GM08714 (cell line): ENCODE measurements around the gene ING5.
"Not testable (repeated sequence)": the region's sequence is repeated elsewhere in the genome, so short reads cannot be mapped to it uniquely, and the experiment has no call there.

Experiments used
- H3K4me3 ChIP-seq: fragments of 200-500 bp; sonication (Bioruptor generic); 2 replicates; pipeline ENCODE4 v1.5.1; 2014; ENCODE audit warnings: mild to moderate bottlenecking, low read length, inconsistent platforms
- ZNF274 ChIP-seq: IDR thresholded peaks from 2 replicates; pipeline ENCODE4 v1.6.1; 2012; ENCODE audit warnings: mild to moderate bottlenecking, low read depth, low read length

The ING5 gene

DNA sequence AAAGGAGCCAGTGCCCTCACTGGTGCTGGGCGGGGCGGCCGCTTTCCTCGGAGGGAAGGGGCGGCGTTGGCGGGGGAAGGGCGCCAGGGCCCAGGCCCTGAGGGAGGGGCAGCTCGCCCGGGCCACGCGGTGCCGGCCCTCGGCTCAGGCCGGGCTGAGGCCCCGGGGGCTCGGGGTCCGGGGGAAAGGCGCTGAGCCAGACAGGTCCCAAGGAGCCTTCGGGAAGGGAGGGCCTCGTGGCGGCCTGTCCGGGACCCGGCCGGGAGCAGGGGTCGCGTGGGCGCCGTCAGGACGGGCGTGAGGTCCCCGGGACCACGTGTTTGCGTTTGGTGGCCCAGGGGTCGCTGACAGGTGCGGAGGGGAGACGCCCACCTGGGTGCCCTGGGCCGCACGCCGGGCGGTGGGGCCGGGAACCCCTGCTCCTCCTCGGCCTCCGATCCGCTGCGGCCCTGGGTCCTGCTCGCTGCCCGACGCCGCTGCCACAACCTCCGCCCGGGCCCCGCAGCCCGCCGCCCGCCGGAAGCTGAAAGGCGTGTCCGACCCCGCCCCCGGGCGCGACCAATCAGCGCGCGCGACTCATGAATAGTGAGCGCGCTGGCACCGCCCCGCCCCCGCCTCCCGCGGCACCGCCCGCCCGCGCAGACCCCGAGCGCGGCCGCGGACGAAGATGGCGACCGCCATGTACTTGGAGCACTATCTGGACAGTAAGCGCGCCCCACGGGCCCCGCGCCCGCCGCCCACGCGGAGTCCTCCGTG, at the start of gene ING5:
ING5 (plus strand) TSS at position 641 of the 756 bp plus-strand sequence; CDS start at position 668, 27 bp downstream.
- H3K4me3 ChIP-seq, result peak within 1 kb of the TSS; percentile 89; the same call in 1 of the 2 replicates
- no peak for TF ChIP-seq ZNF274

DNA sequence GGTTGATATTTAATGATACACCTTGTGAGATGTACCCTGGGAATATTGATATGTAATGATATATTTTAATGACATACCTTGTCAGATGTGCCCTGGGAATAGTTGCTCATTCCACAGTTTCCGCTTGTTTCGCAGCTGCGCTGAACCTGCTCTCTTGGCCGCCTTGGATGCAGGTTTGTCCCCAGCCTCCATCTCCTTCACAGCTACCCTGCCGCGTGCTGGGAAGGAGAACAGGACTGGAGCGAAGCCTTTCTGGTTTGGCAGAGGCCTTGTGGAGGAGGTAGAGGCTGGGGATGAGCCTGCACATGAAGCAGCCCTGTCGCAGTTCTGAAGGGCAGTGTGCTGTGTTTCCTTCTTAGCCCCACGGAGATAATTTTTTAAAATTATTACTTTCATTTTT, 49.7 kb upstream of the ING5 start:
- no peak for TF ChIP-seq ZNF274
- H3K4me3 ChIP-seq, result no peak overlapping the region

DNA sequence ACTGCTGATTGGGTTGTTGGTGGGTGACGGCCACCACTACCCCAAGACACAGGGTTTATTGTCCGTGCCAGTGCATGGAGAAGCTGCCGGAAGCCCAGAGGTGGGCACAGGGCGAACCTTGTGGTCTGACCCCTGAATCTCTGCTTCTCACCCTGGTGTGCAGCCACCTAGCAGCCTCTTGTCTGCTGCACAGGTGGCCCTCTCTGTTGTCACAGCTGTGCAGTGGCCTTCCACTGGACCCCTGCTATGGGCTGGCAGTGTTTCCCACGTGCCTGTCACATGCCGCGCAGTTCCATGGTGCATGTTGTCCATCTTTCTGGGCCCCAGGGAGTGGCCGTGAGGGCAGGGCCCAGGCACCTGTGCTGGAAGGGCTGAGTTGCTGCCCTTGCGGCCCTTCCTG, 49.1 kb upstream of the ING5 start:
- TF ChIP-seq ZNF274, result no peak
- H3K4me3 ChIP-seq, result no peak overlapping the region

DNA sequence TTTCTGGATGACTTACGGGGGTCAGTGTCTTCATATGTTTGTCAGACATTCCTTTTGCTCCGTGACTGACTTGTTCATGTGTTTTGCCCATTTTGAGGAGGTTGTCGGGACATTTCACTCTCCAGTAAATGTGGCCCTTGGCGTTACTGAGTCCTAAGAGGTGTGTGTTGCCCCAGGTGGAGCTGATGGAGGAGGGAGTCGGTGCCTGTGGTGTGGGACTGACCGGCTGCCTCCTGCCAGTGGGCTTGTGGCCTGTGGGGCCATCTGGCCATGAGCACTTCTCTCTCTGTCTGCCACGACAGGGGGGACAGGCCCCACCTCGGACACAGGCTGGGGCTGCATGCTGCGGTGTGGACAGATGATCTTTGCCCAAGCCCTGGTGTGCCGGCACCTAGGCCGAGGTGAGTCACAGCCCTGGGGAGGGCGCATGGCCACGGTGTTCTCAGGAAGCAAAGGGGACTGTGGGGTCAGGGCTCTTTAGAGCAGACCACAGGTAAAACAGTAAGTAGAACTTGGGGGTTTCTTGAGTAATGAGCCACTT, 48.6 kb upstream of the ING5 start:
- no peak for TF ChIP-seq ZNF274

DNA sequence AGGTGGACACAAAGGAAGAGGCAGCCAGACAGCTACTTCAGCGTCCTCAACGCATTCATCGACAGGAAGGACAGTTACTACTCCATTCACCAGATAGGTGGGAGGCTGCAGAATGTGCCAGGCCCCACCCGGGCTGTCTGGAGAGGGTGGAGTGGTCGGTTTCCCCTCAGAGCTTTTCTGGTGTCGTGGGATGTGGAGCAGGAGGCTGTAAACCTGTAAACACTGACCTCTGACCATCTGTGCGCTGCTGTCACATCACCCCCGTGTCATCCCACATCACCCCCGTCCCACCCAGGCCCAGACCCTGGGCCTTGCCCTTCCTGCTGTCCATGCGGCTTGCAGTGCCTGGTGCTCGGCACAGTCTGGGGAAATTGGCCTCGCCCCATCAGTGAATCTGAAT, 47.3 kb upstream of the ING5 start:
- TF ChIP-seq ZNF274, result no peak
- H3K4me3 ChIP-seq, result no peak overlapping the region

More for the DNA sequence above, 48.6 kb upstream of the ING5 start:
- H3K4me3 ChIP-seq, result no peak overlapping the region

DNA sequence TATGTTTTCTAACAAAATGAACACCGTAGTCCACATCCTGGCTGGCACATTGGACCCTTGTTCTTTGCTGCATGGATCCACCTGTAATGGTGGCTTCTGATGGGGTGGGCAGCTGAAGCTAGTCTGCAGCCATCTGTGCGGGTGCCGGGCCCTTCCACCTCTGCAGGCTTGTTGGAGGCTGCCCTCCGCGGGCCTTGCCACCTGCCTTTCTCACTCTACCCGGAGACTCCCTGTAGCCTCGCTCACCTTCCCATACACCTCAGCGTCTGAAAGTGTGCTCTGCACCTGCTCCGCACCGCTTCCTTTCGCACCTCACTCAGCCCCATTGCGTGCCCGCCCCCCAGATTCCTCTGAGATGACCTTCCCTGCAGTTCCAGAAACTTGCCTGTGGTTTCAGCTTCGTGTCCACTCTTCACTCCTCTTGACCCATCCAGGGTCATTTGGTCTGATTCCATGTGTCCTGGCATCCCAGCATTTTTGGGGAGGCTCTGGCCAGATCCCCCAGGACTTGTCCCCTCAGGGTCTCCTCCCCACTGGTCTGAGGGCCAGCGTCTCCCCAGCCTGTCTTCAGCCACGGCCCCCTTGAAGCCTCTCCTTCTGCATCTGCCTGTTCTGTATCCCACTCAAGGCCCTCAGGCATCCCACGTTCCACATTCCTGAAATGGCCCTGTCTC, 46.2 kb upstream of the ING5 start:
- no peak for TF ChIP-seq ZNF274

DNA sequence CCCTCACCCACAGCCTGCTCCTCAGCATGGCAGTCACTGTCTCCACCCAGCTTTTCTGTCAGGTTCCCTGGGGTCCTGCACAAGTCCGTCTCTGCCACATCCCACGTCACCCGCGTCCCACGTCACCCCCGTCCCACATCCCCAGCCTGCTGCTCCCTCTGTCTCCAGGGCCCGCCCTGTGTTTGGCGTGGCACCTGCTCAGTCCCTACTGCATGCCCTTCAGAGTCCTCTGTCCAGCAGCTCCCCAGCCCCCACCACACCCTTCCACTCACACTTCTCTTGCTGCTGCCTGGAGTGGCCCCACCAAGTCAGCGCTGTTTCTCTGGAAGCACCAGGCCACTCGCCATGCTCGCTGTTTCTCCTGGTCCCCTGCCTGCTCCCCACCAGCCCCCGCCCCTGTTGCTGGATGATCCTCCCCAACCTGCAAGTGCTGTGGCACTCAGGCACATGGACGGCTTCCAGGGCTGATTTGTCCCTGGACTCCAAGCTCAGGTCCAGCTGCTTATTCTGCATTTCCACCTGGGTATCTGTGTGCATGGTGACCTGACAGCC, 45.6 kb upstream of the ING5 start:
- no peak for TF ChIP-seq ZNF274
- no peak overlapping the region for H3K4me3 ChIP-seq

More for the DNA sequence above, 46.2 kb upstream of the ING5 start:
- no peak overlapping the region for H3K4me3 ChIP-seq

DNA sequence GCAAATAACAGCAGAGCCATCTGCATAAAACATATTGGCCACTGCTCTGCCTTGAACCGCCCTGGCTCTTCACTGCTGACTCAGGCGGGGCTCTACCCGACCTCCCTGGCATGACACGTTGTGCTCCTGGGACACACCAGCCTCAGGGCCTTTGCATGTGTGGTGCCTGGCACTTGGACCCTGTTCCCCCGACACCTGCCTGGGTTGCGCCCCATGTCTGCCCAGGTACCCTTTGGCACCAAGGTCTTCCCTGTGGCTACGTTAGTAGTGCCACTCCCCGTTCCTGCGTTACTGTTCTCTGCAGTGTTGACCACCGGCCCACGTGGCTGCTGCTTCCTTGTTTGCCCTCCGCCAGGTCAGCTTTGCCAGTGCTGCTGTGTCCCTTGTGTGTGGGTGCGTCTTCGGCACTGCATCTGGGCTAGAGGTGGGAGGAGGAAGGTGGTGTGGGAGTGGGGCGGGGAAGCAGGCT, 44.0 kb upstream of the ING5 start:
- TF ChIP-seq ZNF274, result no peak

DNA sequence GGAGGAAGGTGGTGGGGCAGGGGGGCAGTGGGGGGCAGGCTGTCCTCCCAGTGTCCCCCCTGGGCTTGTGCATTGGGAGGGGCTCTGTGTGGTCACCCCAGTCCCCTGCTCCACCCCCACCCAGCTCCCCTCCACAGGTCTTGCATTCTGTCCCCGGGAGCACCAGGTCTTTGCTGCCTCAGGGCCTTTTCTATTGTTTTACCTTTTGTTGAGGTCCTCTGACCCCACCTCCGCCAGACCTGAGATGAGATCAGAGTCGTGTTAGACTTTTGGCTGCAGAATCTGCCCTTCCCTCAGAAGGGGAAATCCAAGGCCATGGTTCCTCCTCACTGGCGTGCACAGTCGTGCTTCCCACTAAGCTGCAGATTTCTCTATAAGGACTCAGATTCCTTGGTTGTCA, 43.5 kb upstream of the ING5 start:
- no peak overlapping the region for H3K4me3 ChIP-seq
- no peak for TF ChIP-seq ZNF274

More for the DNA sequence above, 44.0 kb upstream of the ING5 start:
- no peak overlapping the region for H3K4me3 ChIP-seq

DNA sequence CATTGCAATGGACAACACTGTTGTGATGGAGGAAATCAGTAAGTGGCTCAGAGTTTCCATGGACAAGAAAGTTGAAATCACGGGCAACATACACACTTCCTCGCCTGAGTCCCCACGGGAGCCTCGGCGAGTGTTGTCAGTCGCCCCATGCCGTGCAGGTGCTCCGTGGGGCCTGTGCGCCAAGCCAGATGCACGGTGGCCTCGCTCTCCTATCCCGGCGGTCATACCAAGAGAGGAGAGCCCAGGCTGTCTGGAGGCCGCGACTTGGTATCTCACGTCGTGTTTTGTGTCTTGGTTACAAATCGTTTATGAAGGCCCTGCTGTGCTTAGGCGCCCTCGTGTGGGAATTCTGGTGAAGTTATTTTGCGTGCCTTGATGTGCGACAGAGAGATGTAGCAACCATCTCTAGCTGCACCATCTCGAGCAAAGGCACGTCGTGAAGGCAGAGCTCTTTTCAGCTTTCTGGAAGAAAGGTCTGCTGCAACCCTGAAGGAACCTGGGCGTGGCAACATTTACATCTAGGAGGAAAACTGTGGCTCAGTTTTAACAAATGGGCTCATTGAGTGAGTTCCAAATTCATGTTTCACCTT, 42.6 kb upstream of the ING5 start:
- TF ChIP-seq ZNF274, result no peak
- no peak overlapping the region for H3K4me3 ChIP-seq

DNA sequence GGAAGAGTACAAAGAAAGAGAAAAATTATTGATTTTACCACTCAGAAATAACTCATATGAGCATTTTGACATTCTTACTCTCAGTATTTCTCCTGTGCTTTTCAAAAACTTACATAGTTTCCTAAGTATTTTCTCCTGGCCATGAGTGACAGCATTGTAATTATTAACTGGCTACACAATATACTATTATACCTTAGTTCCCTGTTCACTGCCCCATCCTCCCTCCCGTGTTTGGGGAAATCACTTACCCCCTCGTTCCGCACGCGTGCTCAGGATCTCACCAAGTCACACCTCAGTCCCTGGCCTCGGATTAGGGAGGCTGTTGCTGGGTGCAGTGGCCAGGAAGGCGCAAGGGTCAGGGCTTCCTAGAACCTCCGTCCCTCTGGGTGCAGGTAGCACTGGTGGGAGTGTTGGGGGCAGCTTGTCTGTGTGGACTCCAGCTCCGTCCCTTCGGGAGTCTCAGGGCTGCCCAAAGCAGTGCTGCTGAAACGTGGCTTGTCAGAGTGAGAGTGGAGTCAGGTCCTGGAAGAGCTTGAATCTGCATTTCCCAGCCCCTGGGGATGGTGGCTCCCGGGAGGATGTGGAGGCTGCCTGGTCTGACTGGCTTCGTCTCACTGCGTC, 41.1 kb upstream of the ING5 start:
- no peak overlapping the region for H3K4me3 ChIP-seq
- no peak for TF ChIP-seq ZNF274

DNA sequence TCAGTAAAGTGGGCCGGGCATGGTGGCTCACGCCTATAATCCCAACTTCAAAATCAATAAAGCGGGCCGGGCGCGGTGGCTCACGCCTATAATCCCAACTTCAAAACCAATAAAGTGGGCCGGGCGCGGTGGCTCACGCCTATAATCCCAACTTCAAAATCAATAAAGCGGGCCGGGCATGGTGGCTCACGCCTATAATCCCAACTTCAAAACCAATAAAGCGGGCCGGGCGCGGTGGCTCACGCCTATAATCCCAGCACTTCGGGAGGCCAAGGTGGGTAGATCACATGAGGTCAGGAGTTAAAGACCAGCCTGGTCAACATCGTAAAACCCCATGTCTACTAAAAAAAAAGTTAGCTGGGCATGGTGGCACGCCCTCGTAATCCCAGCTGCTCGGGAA, 39.1 kb upstream of the ING5 start:
- not testable (repeated sequence) for H3K4me3 ChIP-seq

DNA sequence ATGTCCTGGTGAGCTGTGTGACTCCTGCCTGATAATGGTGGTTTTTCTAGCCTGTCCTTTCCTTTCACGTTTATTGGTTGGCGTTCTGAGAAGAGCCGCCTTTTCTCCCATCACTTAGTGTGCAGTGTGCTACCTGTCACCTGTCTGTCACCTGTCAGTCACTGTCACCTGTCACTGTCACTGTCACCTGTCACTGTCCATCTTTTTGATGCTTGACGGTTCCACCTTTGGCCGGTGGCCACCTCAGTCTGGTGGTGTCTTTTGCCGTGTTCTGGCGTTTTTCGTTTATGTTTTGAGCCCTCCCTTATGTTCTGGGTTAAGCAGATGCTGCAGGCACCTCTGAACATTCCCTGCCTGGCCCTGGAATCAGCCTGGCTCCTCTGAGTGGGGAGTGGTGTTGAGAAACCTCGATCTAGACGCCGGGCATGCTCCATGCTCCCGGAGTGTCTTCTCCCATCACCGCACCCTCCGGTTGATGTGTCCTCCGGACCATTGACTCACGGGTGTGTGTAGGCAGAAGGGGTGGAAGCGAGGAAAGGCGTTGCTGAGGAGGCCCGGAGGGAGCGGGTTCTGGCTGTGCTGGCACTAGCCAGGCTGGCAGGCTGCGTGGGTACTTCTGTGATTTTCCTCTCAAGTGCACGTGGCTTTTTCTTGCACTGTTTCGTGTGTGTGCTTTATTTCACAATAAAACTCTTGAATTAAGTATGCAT, 36.0 kb upstream of the ING5 start:
- no peak overlapping the region for H3K4me3 ChIP-seq
- TF ChIP-seq ZNF274, result no peak
